Osteocyte (in vitro differentiated cells): ENCODE measurements around the gene RALGPS1. TPM values are rescaled to one million over a fixed set of nuclear protein-coding genes. Genes with fewer than 3 reads are reported as not detected.

ENCODE experiments used
- DNase-seq: peaks from one replicate; pipeline ENCODE4 v3.0.0; 2021; ENCODE audit warnings: mixed read lengths; ENCODE audit not compliant: unreplicated experiment; ENCODE audit errors: extremely low spot score
- H3K27ac Mint-ChIP-seq: one replicate; pipeline ENCODE4 v1.8.0; 2021; ENCODE audit warnings: mild to moderate bottlenecking, mixed read lengths; ENCODE audit not compliant: unreplicated experiment
- H3K27me3 Mint-ChIP-seq: one replicate; pipeline ENCODE4 v1.8.0; 2021; ENCODE audit warnings: mixed read lengths; ENCODE audit not compliant: unreplicated experiment
- H3K36me3 Mint-ChIP-seq: one replicate; pipeline ENCODE4 v1.8.0; 2021; ENCODE audit warnings: mixed read lengths; ENCODE audit not compliant: unreplicated experiment
- H3K4me1 Mint-ChIP-seq: one replicate; pipeline ENCODE4 v1.8.0; 2021; ENCODE audit warnings: mixed read lengths; ENCODE audit not compliant: unreplicated experiment
- H3K4me3 Mint-ChIP-seq: one replicate; pipeline ENCODE4 v1.8.0; 2021; ENCODE audit warnings: mild to moderate bottlenecking, moderate library complexity, mixed read lengths; ENCODE audit not compliant: unreplicated experiment
- H3K9me3 Mint-ChIP-seq: one replicate; pipeline ENCODE4 v1.8.0; 2021; ENCODE audit warnings: mixed read lengths; ENCODE audit not compliant: unreplicated experiment
- total RNA-seq: library from RNA; stranded (reverse); gene quantifications from 2 replicates; pipeline ENCODE4 v1.2.1, GENCODE V29; 2021
- TF ChIP-seq, protein P1 (sequence below): fragments of 200-600 bp; sonication (generic); IDR thresholded peaks from 2 replicates; pipeline ENCODE4 v1.5.0; 2021; ENCODE audit warnings: antibody characterized with exemption, mild to moderate bottlenecking, moderate library complexity

RALGPS1 gene
- total RNA-seq, 1 donor from 2014 or later: 9.9 TPM

DNA sequence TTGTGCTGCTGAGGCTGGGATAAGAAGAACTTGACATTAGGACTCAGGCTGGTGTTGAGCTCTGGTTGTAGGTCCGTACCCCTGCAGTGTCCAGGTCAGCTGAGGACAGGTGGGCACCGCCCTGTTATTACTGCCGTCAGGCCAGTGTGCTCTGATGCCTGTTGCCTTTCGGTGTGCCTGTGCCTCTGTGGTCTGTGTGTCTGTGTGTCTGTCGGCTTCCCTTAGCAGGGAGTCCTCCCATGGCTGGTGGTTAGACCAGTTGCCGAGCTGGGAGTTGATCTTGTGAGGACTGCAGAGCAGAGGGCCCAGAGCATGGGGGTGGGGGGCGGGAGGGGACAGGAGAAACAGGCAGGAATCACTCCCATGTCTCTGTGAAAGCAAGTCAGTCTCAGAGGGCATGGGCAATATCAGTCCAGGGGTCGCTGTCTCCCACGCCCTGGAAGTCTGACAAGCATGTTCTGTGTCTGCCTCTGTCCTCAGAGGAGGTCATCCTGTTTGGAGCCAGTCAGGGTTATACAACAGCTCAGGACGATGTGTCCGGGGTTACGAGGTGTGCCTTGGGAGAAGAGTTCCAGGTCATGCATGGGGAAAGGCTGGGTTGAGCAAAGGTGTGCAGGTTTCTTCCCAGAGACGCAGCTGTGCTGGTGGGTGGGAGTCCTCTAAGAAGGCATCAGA is 282.7 kb downstream of the RALGPS1 start:
- Mint-ChIP-seq H3K9me3 (no peaks in the 10 kb centered on the region), H3K4me3 (no peak overlapping the region), H3K4me1 (peaks cover 20% of the 10 kb centered on the region), H3K27ac (no peak overlapping the region), H3K27me3 (no peaks in the 10 kb centered on the region), H3K36me3 (no peaks in the 10 kb centered on the region)
- DNase-seq: no peak
- TF ChIP-seq, protein P1, sequence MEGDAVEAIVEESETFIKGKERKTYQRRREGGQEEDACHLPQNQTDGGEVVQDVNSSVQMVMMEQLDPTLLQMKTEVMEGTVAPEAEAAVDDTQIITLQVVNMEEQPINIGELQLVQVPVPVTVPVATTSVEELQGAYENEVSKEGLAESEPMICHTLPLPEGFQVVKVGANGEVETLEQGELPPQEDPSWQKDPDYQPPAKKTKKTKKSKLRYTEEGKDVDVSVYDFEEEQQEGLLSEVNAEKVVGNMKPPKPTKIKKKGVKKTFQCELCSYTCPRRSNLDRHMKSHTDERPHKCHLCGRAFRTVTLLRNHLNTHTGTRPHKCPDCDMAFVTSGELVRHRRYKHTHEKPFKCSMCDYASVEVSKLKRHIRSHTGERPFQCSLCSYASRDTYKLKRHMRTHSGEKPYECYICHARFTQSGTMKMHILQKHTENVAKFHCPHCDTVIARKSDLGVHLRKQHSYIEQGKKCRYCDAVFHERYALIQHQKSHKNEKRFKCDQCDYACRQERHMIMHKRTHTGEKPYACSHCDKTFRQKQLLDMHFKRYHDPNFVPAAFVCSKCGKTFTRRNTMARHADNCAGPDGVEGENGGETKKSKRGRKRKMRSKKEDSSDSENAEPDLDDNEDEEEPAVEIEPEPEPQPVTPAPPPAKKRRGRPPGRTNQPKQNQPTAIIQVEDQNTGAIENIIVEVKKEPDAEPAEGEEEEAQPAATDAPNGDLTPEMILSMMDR: no peak

DNA sequence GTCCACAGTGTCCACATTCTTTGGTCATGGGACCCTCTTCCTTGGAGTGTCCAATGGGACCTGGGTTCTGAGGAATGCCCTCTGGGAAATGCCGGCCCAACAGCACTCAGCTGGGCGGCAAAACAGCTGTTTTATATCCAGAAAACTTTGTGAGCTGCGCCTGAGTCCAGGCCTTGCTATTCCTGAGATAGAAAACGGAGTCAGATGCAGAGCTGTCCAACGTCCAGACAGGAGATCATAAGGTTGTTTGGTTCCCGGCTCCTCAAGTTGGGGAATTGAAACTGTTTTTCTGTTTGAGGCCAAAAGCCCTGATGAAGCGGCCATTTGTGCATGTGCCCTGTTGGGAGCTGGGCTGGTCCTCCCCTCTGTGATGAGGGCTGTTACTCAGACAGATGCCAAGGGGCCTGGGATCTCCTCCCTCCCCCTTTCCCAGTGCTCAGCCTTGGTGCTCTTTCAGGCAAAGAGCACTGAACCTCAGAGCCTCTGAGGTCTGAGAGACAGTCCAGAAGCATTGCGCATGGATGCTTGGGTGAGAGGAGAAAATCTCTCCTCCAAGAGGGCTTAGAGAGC is 283.4 kb downstream of the RALGPS1 start:
- peaks cover 20% of the 10 kb centered on the region for H3K4me1 Mint-ChIP-seq

DNA sequence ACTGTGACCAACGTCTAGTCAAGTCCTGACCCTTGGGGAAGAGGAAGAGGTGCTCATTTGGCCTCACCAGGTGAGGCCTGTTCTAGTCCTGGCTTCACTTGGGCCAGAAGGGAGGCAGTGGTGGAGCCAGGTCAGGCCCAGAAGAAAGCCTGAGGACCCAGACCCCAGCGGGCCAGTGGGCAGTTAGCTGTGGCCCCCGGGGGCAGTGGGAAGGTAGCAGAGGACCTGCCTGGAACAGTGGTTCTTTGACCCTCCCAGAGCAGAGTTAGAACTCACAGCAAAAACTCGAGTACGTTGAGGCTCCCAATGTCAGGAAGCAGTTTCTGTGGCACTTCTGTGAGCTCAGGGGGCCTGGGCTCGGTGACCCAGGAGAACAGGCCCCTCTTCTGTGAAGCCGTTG is 284.0 kb downstream of the RALGPS1 start:
- Mint-ChIP-seq H3K9me3 (no peaks in the 10 kb centered on the region), H3K27ac (no peak overlapping the region), H3K36me3 (no peaks in the 10 kb centered on the region), H3K4me1 (peaks cover 20% of the 10 kb centered on the region), H3K4me3 (no peak overlapping the region), H3K27me3 (no peaks in the 10 kb centered on the region)
- TF ChIP-seq, protein P1: no peak
- no peak for DNase-seq

More for the DNA sequence above, 283.4 kb downstream of the RALGPS1 start:
- H3K9me3 Mint-ChIP-seq: no peaks in the 10 kb centered on the region
- no peak for DNase-seq
- H3K4me3 Mint-ChIP-seq: no peak overlapping the region
- TF ChIP-seq, protein P1: no peak
- no peaks in the 10 kb centered on the region for H3K27me3 Mint-ChIP-seq
- H3K36me3 Mint-ChIP-seq: no peaks in the 10 kb centered on the region
- H3K27ac Mint-ChIP-seq: no peak overlapping the region

DNA sequence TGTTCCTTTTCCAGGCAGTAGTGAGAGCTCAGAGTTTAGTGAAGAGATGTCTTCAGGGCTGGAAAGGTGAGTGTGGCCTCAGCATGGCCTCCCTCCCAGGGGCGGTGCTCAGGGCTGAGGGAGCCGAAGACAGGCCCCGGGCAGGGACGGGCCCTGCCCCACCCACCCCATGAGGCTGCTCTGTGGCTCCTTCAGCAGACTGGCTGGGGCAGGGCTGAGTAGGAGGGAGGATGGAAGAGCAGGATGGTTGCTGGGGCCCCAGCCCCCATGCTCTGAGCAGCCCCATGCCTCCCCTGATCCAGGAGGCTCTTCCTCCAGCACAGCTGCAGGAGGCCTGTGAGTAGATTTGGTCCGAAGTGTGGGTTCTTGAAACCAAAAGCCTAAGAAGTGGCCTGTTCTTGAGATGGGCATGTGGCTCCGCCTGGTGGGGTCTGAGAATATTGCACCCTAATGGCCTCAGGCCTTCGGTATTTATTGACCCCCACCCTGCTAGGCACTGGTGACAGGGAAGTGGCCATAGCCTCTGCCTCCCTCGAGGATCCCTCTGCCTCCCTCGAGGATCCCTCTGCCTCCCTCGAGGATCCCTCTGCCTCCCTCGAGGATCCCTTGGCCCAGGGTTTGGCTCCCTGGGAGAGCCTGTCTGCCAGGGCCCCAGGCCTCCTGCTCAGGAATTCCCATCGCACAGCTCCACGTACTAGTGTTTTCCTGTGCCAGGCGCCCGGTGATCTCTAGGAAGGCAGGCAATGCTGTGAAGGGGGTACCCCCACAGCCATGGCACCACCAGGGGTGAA is 284.6 kb downstream of the RALGPS1 start:
- Mint-ChIP-seq H3K27ac (no peak overlapping the region), H3K4me1 (peaks cover 20% of the 10 kb centered on the region), H3K4me3 (no peak overlapping the region), H3K36me3 (no peaks in the 10 kb centered on the region), H3K9me3 (no peaks in the 10 kb centered on the region), H3K27me3 (no peaks in the 10 kb centered on the region)
- TF ChIP-seq, protein P1: peak; percentile 95
- peak; percentile 93 for DNase-seq
